IPS DF 6.9 (cell line): ENCODE measurements around the gene ZNF792.
"Not testable (repeated sequence)": the region's sequence is repeated elsewhere in the genome, so short reads cannot be mapped to it uniquely, and the experiment has no call there.

Experiments
- DNase-seq: peaks from one replicate; pipeline ENCODE4 v3.0.0-alpha.2; 2013; ENCODE audit warnings: low read depth, low spot score
- H3K27ac ChIP-seq: one replicate; pipeline ENCODE4 v1.5.1; 2013; ENCODE audit warnings: low read length, control low read depth
- H3K27me3 ChIP-seq: 2 replicates; pipeline ENCODE4 v1.6.1; 2013; ENCODE audit warnings: mild to moderate bottlenecking, low read length; ENCODE audit not compliant: control insufficient read depth, insufficient read depth
- H3K36me3 ChIP-seq: 2 replicates; pipeline ENCODE4 v1.6.1; 2013; ENCODE audit warnings: low read length; ENCODE audit not compliant: control insufficient read depth, insufficient read depth
- H3K4me1 ChIP-seq: 2 replicates; pipeline ENCODE4 v1.6.1; 2013; ENCODE audit warnings: low read length; ENCODE audit not compliant: control insufficient read depth, insufficient read depth
- H3K4me3 ChIP-seq: 2 replicates; pipeline ENCODE4 v1.5.1; 2013; ENCODE audit warnings: mild to moderate bottlenecking, low read length
- H3K9me3 ChIP-seq: 2 replicates; pipeline ENCODE4 v1.6.1; 2013; ENCODE audit warnings: low read length, inconsistent platforms; ENCODE audit not compliant: control insufficient read depth, insufficient read depth
- WGBS: extraction: QIAGEN DNeasy Blood & Tissue Kit; methylation state at CpG from one replicate; pipeline ENCODE4 v1.1.7; 2013; ENCODE audit warnings: mixed read lengths, missing lambda C conversion rate; ENCODE audit not compliant: insufficient read length, insufficient coverage; 5-methylcytosine and 5-hydroxymethylcytosine counted together

Gene ZNF792

GRCh38 chr19:34963573-34964406, at the start of gene ZNF792:
TSS of gene ZNF792 (minus strand) at chr19:34964229. CDS start at chr19:34963662, 567 bp downstream.
- Histone ChIP-seq H3K4me1 (peaks cover 4% of the 10 kb centered on the region; the same call in 1 of the 2 replicates), H3K27ac (no peak within 1 kb of the TSS), H3K36me3 (peaks cover 7% of the 10 kb centered on the region), H3K9me3 (peaks cover 5% of the 10 kb centered on the region), H3K4me3 (peak within 1 kb of the TSS; percentile 83), H3K27me3 (no peaks in the 10 kb centered on the region)
- DNase-seq = peak; percentile 29
- no CpG with 5 or more reads among the region's 78 CpGs for WGBS

GRCh38 chr19:35013041-35013819, 49.2 kb upstream of the ZNF792 start:
- Histone ChIP-seq H3K27me3 (no peaks in the 10 kb centered on the region), H3K36me3 (peaks cover 60% of the 10 kb centered on the region), H3K27ac (no peak overlapping the region), H3K9me3 (no peaks in the 10 kb centered on the region), H3K4me1 (no peaks in the 10 kb centered on the region), H3K4me3 (no peak overlapping the region)
- no CpG with 5 or more reads among the region's 32 CpGs for WGBS
- DNase-seq = no peak

- Histone ChIP-seq H3K9me3 (no peaks in the 10 kb centered on the region), H3K4me1 (no peaks in the 10 kb centered on the region), H3K36me3 (peaks cover 57% of the 10 kb centered on the region), H3K27me3 (no peaks in the 10 kb centered on the region), H3K4me3 (no peak overlapping the region), H3K27ac (no peak overlapping the region)
- no CpG with 5 or more reads among the region's 18 CpGs for whole genome bisulfite sequencing
- DNase-seq = no peak
Measured at GRCh38 chr19:35011737-35012682, 48.0 kb upstream of the ZNF792 start.

GRCh38 chr19:35011091-35011689, 47.2 kb upstream of the ZNF792 start:
- no peak overlapping the region for H3K27ac ChIP-seq
- DNase-seq = no peak
- H3K4me1 ChIP-seq = no peaks in the 10 kb centered on the region
- no peaks in the 10 kb centered on the region for H3K9me3 ChIP-seq
- no peaks in the 10 kb centered on the region for H3K27me3 ChIP-seq
- H3K4me3 ChIP-seq = no peak overlapping the region
- no CpG with 5 or more reads among the region's 13 CpGs for WGBS
- H3K36me3 ChIP-seq = peaks cover 61% of the 10 kb centered on the region

GRCh38 chr19:35009424-35010415, 45.7 kb upstream of the ZNF792 start:
- Histone ChIP-seq H3K27ac (no peak overlapping the region), H3K36me3 (peaks cover 55% of the 10 kb centered on the region), H3K4me1 (no peaks in the 10 kb centered on the region), H3K27me3 (no peaks in the 10 kb centered on the region), H3K9me3 (no peaks in the 10 kb centered on the region), H3K4me3 (no peak overlapping the region)
- no CpG with 5 or more reads among the region's 36 CpGs for WGBS
- no peak for DNase-seq

- no peaks in the 10 kb centered on the region for H3K27me3 ChIP-seq
- no peak overlapping the region for H3K4me3 ChIP-seq
- peaks cover 49% of the 10 kb centered on the region for H3K36me3 ChIP-seq
- H3K27ac ChIP-seq = no peak overlapping the region
- H3K9me3 ChIP-seq = no peaks in the 10 kb centered on the region
- no peaks in the 10 kb centered on the region for H3K4me1 ChIP-seq
- no peak for DNase-seq
- no CpG with 5 or more reads among the region's 12 CpGs for WGBS
Measured at GRCh38 chr19:35008891-35009341, 44.9 kb upstream of the ZNF792 start.

- peaks cover 41% of the 10 kb centered on the region for H3K36me3 ChIP-seq
- not testable (repeated sequence) for H3K9me3 ChIP-seq, H3K4me1 ChIP-seq, H3K4me3 ChIP-seq, DNase-seq, H3K27ac ChIP-seq, H3K27me3 ChIP-seq
- no CpG with 5 or more reads among the region's 8 CpGs for WGBS
Measured at GRCh38 chr19:35007427-35007826, 43.4 kb upstream of the ZNF792 start.

- H3K36me3 ChIP-seq = peaks cover 37% of the 10 kb centered on the region
- H3K4me1 ChIP-seq = peaks cover 6% of the 10 kb centered on the region; the same call in 1 of the 2 replicates
- H3K27ac ChIP-seq = no peak overlapping the region
- H3K9me3 ChIP-seq = no peaks in the 10 kb centered on the region
- no peak overlapping the region for H3K4me3 ChIP-seq
- H3K27me3 ChIP-seq = no peaks in the 10 kb centered on the region
- DNase-seq = no peak
- no CpG with 5 or more reads among the region's 5 CpGs for WGBS
Measured at GRCh38 chr19:35006999-35007365, 43.0 kb upstream of the ZNF792 start.
